GM04504 (cell line): ENCODE data around the gene C22orf15.
"Not testable (repeated sequence)": the region's sequence is repeated elsewhere in the genome, so short reads cannot be mapped to it uniquely, and the experiment has no call there.

Experiments used
- DNase-seq: peaks from one replicate; pipeline ENCODE4 v3.0.0-alpha.2; 2012; ENCODE audit warnings: low read depth

Gene C22orf15

DNA sequence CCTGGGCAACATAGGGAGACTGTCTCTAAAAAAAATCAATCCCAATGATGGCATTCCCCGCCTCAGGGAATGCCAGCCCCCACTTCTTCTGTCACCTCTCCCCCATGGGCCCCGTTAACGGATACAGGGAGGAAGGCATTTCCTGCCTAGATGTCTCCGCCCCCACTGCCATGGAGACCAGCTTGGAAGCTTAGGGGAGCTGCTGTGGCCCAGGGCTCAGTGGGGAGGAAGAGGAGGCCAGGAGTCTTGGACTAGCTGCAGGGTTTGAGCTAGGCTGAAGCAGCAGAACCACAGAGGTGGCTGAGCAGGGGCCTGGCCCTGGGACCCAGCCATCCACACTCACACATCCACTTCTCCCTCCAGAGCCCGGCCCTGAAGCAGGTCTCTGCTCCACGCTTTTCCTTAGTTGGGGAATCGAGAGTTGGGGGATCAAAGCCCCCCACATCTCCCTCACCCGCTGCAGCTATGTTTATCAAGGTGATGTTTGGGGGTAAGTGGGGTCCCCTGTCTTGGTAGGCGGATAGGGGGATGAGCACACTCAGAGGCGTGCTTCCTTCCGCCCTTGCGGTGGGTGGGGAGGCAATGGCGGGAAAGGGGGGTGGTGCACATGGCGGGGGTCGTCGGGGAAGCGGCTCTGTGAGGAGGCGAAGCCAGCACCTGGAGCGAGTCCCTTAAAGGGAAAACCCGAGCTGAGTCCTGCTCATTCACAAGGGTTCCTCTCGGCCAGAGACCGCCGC lies at the start of gene C22orf15:
C22orf15 (plus strand) TSS at position 149 of the 737 bp plus-strand sequence; CDS start at position 466, 317 bp downstream.
- DNase-seq: no peak

GRCh38 chr22:23713696-23714595 lies 48.8 kb upstream of the C22orf15 start:
- DNase-seq: no peak

DNA sequence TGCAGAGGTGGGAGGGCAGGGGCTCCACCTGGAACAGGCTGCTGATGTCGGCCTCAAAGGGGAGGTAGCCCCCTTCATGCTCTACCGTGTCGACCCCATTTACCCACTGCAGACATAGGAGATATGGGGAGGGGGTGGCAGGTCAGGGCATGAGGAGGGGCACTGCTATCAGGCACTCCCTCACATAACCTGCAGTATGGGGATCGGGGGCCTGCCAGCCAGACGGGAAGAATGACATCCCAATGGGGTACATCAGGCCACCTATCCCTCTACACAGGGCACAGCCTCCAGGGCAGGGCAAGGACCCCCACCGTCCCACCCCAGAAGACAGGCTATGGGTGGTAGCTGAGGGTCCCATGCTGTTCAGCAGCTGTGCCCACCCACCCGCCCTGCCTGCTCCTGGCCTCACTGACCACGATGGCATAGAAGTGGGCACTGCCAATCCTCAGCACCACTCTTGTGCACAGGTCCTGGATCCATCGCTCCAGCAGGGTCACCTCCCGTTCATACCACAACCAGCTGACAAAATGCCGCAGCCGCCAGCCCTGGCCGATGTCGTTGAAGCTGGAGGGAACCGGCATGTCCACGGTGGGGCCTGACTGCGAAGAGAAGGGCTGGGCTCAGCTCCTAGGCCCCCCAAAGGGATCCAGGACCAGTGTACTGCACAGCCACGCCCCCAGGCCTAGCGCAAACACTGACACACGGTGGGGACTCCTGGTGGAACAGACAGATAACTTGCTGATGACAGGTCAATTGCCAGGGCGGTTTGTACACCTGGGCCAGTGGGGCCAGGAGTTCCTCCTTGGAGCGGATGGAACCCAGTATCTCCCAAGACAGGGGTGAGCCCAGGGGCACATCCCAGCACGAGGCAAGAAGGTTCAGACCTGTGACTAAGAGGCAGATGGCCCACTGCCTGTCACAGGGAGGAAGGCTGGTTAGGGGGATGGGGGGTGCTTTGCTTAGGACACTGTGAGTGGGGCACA lies 47.9 kb upstream of the C22orf15 start:
- DNase-seq: no peak

GRCh38 chr22:23715806-23716375 lies 46.9 kb upstream of the C22orf15 start:
- no peak for DNase-seq

DNA sequence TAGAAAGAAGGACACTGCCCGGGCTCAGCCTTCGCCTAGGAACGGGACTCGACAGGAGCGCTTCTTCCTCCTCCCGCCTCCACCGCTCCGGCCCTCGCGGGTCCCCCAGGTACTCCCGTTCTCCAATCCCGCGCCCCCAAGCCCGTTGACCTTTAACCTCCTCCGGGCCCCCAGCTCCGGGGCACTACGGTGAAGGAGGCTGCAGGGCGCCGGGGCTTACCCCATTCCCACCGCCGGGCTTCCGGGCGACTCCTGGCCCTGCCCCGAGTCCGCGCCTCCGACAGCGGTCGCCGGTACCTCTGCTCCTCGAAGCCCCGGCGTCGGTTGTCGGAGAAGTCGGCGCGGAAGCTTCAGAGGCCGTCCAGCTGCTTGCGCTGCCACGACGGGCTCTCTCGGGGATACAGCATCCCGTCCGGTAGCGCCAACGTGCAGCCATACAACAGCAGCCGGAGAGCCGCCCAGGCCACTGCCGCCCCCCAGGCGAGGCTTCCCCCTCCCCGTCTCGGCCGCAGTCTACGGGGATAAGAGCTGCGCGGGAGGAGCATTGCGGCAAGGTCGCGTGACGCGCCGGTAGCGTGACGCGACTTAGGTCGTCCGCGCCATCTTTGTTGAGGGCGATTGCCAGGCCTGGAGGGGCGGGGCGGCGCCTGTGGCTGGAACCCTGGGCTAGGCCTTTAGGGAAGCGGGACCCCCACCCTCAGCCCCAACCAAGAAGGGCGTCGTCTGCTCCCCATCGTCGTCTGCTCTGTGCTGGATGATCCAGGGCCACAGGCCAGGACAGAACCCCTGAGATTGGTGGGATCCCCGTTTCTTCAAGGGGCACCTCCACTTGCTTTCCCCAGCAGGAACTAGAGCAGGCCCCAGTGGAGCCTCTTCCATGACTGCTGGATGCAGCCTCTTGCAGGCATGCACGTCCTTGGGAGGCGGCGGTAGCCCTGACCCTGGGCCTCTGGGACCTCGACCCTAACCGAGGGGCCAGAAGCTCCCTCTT lies 45.7 kb upstream of the C22orf15 start:
- peak; percentile 55 for DNase-seq

GRCh38 chr22:23718371-23719165 lies 44.2 kb upstream of the C22orf15 start:
- DNase-seq: no peak

GRCh38 chr22:23720855-23721254 lies 41.9 kb upstream of the C22orf15 start:
- no peak for DNase-seq

GRCh38 chr22:23722160-23722559 lies 40.6 kb upstream of the C22orf15 start:
- no peak for DNase-seq

DNA sequence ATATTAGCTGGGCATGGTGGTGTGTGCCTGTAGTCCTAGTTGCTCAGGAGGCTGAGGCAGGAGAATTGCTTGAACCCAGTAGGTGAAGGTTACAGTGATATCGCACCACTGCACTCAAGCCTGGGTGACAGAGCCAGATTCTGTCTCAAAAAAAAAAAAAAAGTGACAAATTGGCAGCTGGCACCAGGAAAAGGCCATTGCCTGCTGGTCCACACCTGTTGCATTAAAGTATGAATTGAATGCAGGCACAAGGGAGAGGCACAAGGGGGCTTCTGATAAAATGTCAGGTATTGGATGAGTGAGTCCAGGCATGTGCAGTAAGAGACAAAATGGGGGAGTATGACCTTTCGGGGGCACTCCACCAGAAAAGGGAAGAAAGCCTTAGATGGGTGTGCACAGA lies 40.1 kb upstream of the C22orf15 start:
- DNase-seq: no peak

- DNase-seq: not testable (repeated sequence)
Measured at GRCh38 chr22:23728108-23728507, 34.7 kb upstream of the C22orf15 start.

GRCh38 chr22:23737696-23738095 lies 25.1 kb upstream of the C22orf15 start:
- no peak for DNase-seq

DNA sequence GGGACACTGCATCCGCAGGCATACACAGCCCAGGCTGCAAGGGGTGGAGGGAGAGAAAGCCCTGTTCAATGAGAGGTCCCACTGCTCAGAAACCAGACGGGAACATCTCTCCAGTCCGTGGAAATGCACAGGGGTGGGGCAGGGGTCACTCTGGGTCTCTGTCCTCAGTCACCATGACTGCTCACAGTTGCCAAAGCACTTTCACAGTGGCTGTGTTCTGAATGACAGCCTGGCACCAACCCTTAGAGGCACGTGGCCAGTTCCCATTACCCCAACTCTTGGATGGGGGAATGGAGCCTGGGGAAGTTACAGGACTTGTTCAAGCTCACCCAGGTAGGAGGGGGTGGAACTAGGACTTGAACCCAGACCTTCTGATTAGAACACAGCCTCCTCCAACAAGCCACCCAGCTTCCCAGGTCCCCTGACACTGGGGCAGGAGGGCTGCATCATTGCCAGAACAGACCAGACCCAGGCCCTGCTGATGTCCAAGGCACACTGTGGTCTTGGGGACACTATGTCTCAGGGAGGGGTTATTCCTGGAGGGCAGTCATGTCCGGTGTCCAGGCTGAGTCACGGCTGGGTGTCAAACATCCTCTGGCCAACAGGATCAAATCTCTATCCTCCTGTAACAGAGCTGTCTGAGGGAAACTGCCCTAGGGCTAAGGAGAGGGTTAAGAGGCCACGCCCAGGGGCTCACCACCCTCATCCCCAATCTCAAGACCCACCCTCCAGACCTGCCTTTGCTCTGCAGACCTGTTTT lies 20.1 kb upstream of the C22orf15 start:
- DNase-seq: no peak

GRCh38 chr22:23743303-23743705 lies 19.5 kb upstream of the C22orf15 start:
- no peak for DNase-seq

- no peak for DNase-seq
Measured at GRCh38 chr22:23744001-23744400, 18.8 kb upstream of the C22orf15 start.

DNA sequence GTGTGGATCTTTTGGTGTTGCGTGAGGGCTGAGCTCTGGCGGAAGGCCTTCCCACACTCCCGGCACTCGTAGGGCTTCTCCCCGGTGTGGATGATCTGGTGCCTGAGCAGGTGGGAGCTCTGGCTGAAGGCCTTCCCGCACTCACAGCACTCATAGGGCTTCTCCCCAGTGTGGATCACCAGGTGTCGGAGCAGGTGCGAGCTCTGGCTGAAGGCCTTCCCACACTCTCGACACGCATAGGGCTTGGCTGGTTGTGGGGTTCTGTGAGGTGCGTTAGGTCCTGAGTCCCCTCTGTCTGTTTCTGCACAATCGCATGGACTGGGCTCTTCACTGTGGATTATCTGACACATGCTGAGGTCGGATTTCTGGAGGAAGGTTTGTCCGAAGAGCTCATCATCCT lies 18.3 kb upstream of the C22orf15 start:
- DNase-seq: no peak

GRCh38 chr22:23745791-23746190 lies 17.0 kb upstream of the C22orf15 start:
- DNase-seq: no peak

DNA sequence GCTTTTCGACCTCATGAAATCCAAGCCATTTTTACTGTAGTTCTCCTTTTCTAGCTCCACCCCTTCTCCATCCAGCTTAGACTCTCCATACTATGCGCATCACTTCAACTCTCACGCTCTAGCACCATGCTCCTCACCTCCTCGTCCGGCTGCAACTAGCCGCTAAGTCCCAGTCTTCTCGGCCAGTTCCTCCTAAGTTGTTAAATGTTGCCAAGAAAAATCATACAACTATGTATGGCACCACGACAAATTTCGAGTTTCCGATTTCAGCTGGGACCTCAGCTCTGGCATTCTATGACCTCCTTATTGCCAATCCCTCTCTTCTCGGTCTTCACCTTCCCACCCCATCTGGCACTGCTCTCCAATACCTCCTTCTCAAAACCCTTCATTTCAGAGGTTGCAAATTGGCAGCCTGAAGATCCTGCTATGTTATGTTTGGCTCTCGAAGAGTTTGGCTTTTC lies 12.9 kb upstream of the C22orf15 start:
- DNase-seq: no peak

GRCh38 chr22:23750367-23750713 lies 12.4 kb upstream of the C22orf15 start:
- DNase-seq: no peak
